ENCODE data around the gene LMF1. TPM values are rescaled to one million over a fixed set of nuclear protein-coding genes. Genes with fewer than 3 reads are reported as not detected.

The LMF1 gene
- total and polyA plus RNA-seq, 2 experiments from 2014 or later, result 18.8 to 41.6 TPM

- DNase-seq (ENCODE audit: low read depth in 1 of 2, low spot score in 1 of 2), result no peak
- no peaks in the 10 kb centered on the region for H3K36me3 ChIP-seq
- no peaks in the 10 kb centered on the region for H3K9me3 ChIP-seq (ENCODE audit: low read depth)
These were observed 122.1 kb downstream of the LMF1 start for GRCh38 chr16:848510-849253.

GRCh38 chr16:847681-848445 lies 122.9 kb downstream of the LMF1 start:
- Histone ChIP-seq H3K9me3 (ENCODE audit: low read depth) (no peaks in the 10 kb centered on the region), H3K4me3 (no peak overlapping the region), H3K27ac (no peak overlapping the region), H3K27me3 (no peaks in the 10 kb centered on the region), H3K4me1 (ENCODE audit: low read depth) (no peaks in the 10 kb centered on the region), H3K36me3 (no peaks in the 10 kb centered on the region)
- DNase-seq (ENCODE audit: low read depth in 1 of 2, low spot score in 1 of 2), result no peak
- TF ChIP-seq CTCF (IDR thresholded peaks at IDR 0.05; ENCODE audit: low read depth, low read length), result no peak

More at GRCh38 chr16:848510-849253, 122.1 kb downstream of the LMF1 start:
- Histone ChIP-seq H3K4me1 (ENCODE audit: low read depth) (no peaks in the 10 kb centered on the region), H3K27me3 (no peaks in the 10 kb centered on the region), H3K27ac (no peak overlapping the region), H3K4me3 (no peak overlapping the region)
- no peak for TF ChIP-seq CTCF (IDR thresholded peaks at IDR 0.05; ENCODE audit: low read depth, low read length)

GRCh38 chr16:847151-847550 lies 123.6 kb downstream of the LMF1 start:
- TF ChIP-seq CTCF (IDR thresholded peaks at IDR 0.05; ENCODE audit: low read depth, low read length), result no peak
- no peaks in the 10 kb centered on the region for H3K36me3 ChIP-seq
- no peaks in the 10 kb centered on the region for H3K27me3 ChIP-seq
- H3K27ac ChIP-seq, result no peak overlapping the region
- H3K4me1 ChIP-seq (ENCODE audit: low read depth), result no peaks in the 10 kb centered on the region
- DNase-seq (ENCODE audit: low read depth in 1 of 2, low spot score in 1 of 2), result no peak
- H3K4me3 ChIP-seq, result no peak overlapping the region
- no peaks in the 10 kb centered on the region for H3K9me3 ChIP-seq (ENCODE audit: low read depth)

GRCh38 chr16:845351-845745 lies 125.4 kb downstream of the LMF1 start:
- DNase-seq (ENCODE audit: low read depth in 1 of 2, low spot score in 1 of 2), result no peak
- TF ChIP-seq CTCF (IDR thresholded peaks at IDR 0.05; ENCODE audit: low read depth, low read length), result no peak
- H3K27me3 ChIP-seq, result no peaks in the 10 kb centered on the region

GRCh38 chr16:844638-845350 lies 126.0 kb downstream of the LMF1 start:
- Histone ChIP-seq H3K4me1 (ENCODE audit: low read depth) (no peaks in the 10 kb centered on the region), H3K4me3 (no peak overlapping the region), H3K27ac (no peak overlapping the region), H3K36me3 (no peaks in the 10 kb centered on the region), H3K9me3 (ENCODE audit: low read depth) (no peaks in the 10 kb centered on the region), H3K27me3 (no peaks in the 10 kb centered on the region)
- TF ChIP-seq CTCF (IDR thresholded peaks at IDR 0.05; ENCODE audit: low read depth, low read length), result no peak
- no peak for DNase-seq (ENCODE audit: low read depth in 1 of 2, low spot score in 1 of 2)

More at GRCh38 chr16:845351-845745, 125.4 kb downstream of the LMF1 start:
- no peaks in the 10 kb centered on the region for H3K9me3 ChIP-seq (ENCODE audit: low read depth)
- H3K36me3 ChIP-seq, result no peaks in the 10 kb centered on the region
- no peaks in the 10 kb centered on the region for H3K4me1 ChIP-seq (ENCODE audit: low read depth)
- H3K27ac ChIP-seq, result no peak overlapping the region
- no peak overlapping the region for H3K4me3 ChIP-seq
